Loucy (cell line): ENCODE results near the gene LMX1B.

Source experiments
- EZH2phosphoT487 ChIP-seq: fragments of 200-600 bp; IDR thresholded peaks from 2 replicates; pipeline ENCODE4 v1.6.1; 2018; ENCODE audit warnings: antibody characterized with exemption, mild to moderate bottlenecking, moderate library complexity, borderline replicate concordance
- TF ChIP-seq, protein P1 (sequence below): fragments of 200-600 bp; sonication (generic); conservative IDR thresholded peaks from 2 replicates; pipeline ENCODE4 v1.5.1; 2014; ENCODE audit warnings: mild to moderate bottlenecking, antibody characterized with exemption, low read length

DNA sequence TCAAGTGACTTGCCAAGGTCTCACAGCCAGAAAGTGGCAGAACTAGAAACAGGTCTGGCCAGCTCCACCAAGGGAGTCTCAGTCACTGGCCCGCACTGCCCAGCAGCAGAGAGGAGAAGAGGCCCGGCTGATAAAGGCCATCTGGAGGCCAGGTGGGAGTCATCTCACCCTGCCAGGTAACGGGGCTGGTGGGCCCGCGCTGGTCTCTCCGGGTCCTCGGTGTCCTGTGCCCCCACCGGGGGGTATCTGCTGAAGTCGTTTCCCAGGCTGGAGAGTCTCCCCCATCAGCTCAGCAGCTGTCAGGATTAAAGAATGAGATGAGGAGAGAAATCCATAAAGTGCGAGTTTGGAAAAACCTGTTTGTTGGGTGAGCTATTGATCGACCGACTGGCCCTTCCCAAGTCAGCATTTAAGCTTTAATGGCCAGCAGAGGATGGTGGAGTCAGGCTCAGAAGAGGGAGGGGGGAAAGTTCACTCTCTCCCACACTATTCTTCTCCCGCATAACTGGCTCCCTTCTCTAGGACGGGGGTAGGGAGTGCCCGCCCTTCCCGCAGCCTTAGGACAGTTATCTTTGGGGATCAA, 30.3 kb downstream of the LMX1B start:
- TF ChIP-seq, protein P1, sequence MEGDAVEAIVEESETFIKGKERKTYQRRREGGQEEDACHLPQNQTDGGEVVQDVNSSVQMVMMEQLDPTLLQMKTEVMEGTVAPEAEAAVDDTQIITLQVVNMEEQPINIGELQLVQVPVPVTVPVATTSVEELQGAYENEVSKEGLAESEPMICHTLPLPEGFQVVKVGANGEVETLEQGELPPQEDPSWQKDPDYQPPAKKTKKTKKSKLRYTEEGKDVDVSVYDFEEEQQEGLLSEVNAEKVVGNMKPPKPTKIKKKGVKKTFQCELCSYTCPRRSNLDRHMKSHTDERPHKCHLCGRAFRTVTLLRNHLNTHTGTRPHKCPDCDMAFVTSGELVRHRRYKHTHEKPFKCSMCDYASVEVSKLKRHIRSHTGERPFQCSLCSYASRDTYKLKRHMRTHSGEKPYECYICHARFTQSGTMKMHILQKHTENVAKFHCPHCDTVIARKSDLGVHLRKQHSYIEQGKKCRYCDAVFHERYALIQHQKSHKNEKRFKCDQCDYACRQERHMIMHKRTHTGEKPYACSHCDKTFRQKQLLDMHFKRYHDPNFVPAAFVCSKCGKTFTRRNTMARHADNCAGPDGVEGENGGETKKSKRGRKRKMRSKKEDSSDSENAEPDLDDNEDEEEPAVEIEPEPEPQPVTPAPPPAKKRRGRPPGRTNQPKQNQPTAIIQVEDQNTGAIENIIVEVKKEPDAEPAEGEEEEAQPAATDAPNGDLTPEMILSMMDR, result no peak
- no peak for TF ChIP-seq EZH2phosphoT487
